Hepatocyte (in vitro differentiated cells): ENCODE measurements around the gene E2F8.

Experiments
- EZH2 ChIP-seq: fragments of 200-600 bp; sonication (generic); IDR thresholded peaks from 2 replicates; pipeline ENCODE4 v1.6.1; 2016; ENCODE audit warnings: antibody characterized with exemption, mild to moderate bottlenecking, borderline replicate concordance
- TF ChIP-seq, protein P1 (sequence below): fragments of 200-600 bp; sonication (generic); IDR thresholded peaks from 2 replicates; pipeline ENCODE4 v1.5.1; 2016; ENCODE audit warnings: antibody characterized with exemption, mild to moderate bottlenecking; ENCODE audit not compliant: poor library complexity

DNA sequence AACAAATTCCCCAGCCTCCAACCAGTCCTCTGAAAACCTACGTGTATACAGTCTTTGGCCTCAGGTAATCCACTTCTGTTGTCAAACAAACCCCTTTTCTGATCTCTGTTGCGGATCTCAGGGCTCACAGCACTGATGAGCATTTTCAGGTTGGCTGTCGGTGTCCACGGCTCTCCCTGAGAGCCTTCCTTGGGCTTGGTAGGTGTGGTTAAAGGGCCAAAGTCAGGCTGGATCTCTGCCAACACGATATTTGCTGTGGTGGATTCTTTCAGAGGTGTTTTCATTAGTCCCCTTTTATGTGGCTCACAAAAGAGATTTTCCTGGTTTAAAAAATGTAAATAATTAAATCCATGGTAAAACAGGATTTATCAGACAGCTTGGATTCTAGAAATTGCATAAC lies 2.9 kb downstream of the E2F8 start:
- TF ChIP-seq, protein P1, sequence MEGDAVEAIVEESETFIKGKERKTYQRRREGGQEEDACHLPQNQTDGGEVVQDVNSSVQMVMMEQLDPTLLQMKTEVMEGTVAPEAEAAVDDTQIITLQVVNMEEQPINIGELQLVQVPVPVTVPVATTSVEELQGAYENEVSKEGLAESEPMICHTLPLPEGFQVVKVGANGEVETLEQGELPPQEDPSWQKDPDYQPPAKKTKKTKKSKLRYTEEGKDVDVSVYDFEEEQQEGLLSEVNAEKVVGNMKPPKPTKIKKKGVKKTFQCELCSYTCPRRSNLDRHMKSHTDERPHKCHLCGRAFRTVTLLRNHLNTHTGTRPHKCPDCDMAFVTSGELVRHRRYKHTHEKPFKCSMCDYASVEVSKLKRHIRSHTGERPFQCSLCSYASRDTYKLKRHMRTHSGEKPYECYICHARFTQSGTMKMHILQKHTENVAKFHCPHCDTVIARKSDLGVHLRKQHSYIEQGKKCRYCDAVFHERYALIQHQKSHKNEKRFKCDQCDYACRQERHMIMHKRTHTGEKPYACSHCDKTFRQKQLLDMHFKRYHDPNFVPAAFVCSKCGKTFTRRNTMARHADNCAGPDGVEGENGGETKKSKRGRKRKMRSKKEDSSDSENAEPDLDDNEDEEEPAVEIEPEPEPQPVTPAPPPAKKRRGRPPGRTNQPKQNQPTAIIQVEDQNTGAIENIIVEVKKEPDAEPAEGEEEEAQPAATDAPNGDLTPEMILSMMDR = no peak
- TF ChIP-seq EZH2 = no peak
